HepG2 (cell line): ENCODE data around the gene SLC36A3. TPM values are rescaled to one million over a fixed set of nuclear protein-coding genes. Genes with fewer than 3 reads are reported as not detected.

Experiments
- AGO1 ChIP-seq: fragments of 200-400 bp; formaldehyde crosslinking; IDR thresholded peaks from 2 replicates; pipeline ENCODE4 v1.6.1; 2017; ENCODE audit warnings: mild to moderate bottlenecking, low read depth, low read length, moderate library complexity; ENCODE audit not compliant: poor library complexity, severe bottlenecking
- BHLHE40 ChIP-seq: IDR thresholded peaks from 2 replicates; pipeline ENCODE4 v1.6.1; 2011; ENCODE audit warnings: low read length, improper control_type of control experiment
- MATR3 ChIP-seq: sonication (generic); formaldehyde crosslinking; IDR thresholded peaks from 2 replicates; pipeline ENCODE4 v1.4.0; 2020; ENCODE audit warnings: missing genetic modification reagents
- SOX13 ChIP-seq, 3 experiments: fragments of 450-650 bp in 1 of 3; sonication (generic) in 1 of 3; formaldehyde crosslinking in 1 of 3; IDR thresholded peaks in 2 of 3; conservative IDR thresholded peaks in 1 of 3; 2 replicates each; pipeline versions ENCODE4 v1.5.0 to v1.6.1; 2016 to 2020; ENCODE audit warnings: antibody characterized with exemption in 1 of 3, mild to moderate bottlenecking in 1 of 3, missing compliant biosample characterization in 1 of 3, missing genetic modification reagents in 1 of 3, moderate library complexity in 1 of 3
- TEF ChIP-seq: sonication (generic); formaldehyde crosslinking; IDR thresholded peaks from 2 replicates; pipeline ENCODE4 v1.5.0; 2020; ENCODE audit warnings: missing genetic modification reagents
- TRAFD1 ChIP-seq: sonication (generic); formaldehyde crosslinking; IDR thresholded peaks from 2 replicates; pipeline ENCODE4 v1.5.1; 2020; ENCODE audit warnings: missing genetic modification reagents, mild to moderate bottlenecking, borderline replicate concordance
- ZNF205 ChIP-seq: IDR thresholded peaks from 2 replicates; pipeline ENCODE4 v1.6.1; 2018; ENCODE audit warnings: missing biosample characterization, missing genetic modification reagents
- ZNF547 ChIP-seq: sonication (generic); formaldehyde crosslinking; IDR thresholded peaks from 2 replicates; pipeline ENCODE4 v1.5.1; 2020; ENCODE audit warnings: mild to moderate bottlenecking, missing genetic modification reagents
- ZNF589 ChIP-seq: sonication (generic); formaldehyde crosslinking; conservative IDR thresholded peaks from 2 replicates; pipeline ENCODE4 v1.8.0; 2022; ENCODE audit warnings: mild to moderate bottlenecking, moderate library complexity, missing genetic modification reagents
- ZNF724P ChIP-seq: sonication (generic); formaldehyde crosslinking; IDR thresholded peaks from 2 replicates; pipeline ENCODE4 v1.8.0; 2022; ENCODE audit warnings: missing genetic modification reagents, borderline replicate concordance
- ZNF790 ChIP-seq: sonication (generic); formaldehyde crosslinking; IDR thresholded peaks from 2 replicates; pipeline ENCODE4 v1.8.0; 2022; ENCODE audit warnings: missing genetic modification reagents, mild to moderate bottlenecking, borderline replicate concordance
- polyA plus RNA-seq, 8 experiments: library from polyadenylated mRNA; depleted of rRNA in 3 of 8; stranded (reverse) in 7 of 8; unstranded in 1 of 8; fragments of >200 nt; fragmentation: Illumina TruSeq in 4 of 8; extraction: Trizol in 4 of 8; gene quantifications; 2 replicates each; pipeline versions ENCODE4 v1.2.1 to v1.2.3, GENCODE V29; 2011 to 2016; ENCODE audit warnings: low read depth in 4 of 8, missing spikeins in 1 of 8, mixed read lengths in 1 of 8; ENCODE audit not compliant: insufficient read depth in 1 of 8
- total RNA-seq, 5 experiments: library from RNA; depleted of rRNA; stranded (reverse); fragments of >200 nt; fragmentation: Illumina TruSeq; extraction: Trizol; gene quantifications; 2 replicates each; pipeline ENCODE4 v1.2.3, GENCODE V29; 2016; ENCODE audit warnings: low read depth in 1 of 5
- TF ChIP-seq, protein P1 (sequence below): sonication (generic); formaldehyde crosslinking; IDR thresholded peaks from 2 replicates; pipeline ENCODE4 v1.4.0; 2020; ENCODE audit warnings: missing genetic modification reagents
- TF ChIP-seq, protein P2 (sequence below): sonication (generic); formaldehyde crosslinking; IDR thresholded peaks from 2 replicates; pipeline ENCODE4 v1.4.0; 2020; ENCODE audit warnings: missing genetic modification reagents, borderline replicate concordance
- TF ChIP-seq, protein P3 (sequence below): sonication (generic); formaldehyde crosslinking; IDR thresholded peaks from 2 replicates; pipeline ENCODE4 v1.8.0; 2022; ENCODE audit warnings: mild to moderate bottlenecking, missing genetic modification reagents; ENCODE audit not compliant: insufficient replicate concordance

The SLC36A3 gene
- total and polyA plus RNA-seq, 2 of the 13 experiments (the other 11 are each of a cell fraction or from before 2014, with no cell fraction given), result not detected

DNA sequence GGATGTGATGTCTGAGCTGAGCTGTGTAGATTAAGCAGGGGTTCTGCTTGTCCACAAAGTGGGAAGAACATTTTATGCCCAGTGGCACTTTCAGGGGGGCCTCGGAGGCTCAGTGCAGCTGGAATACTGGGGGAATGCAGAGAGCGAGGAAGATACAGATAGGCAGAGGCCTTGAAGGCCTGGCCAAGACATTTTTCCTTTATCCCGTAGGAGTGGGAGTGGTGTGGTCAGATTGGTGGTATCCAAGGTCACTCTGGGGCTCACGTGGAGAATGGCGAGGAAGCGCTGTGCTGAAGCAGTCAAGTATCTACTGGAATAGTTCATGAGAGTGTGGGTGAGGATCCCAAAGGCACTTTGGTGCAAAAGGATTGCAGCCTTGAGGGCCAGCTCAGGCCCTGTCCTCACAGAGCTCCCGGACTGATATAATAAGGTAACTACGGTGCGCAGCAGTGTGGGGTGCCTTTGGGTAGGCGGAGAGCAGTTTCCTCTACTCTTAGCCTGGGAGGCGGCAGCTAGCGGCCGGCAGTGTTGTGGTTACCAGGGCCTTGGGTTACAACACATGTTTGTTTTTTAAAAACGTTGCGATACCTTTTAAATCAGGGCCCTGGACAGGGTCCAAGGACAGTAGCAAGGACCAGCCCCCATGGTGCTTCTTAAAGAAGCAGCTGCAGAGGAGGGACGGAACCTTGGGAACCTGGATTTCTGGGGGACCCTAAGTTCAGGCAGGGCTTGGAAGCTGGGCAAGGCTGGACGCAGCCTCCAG is 68.9 kb downstream of the SLC36A3 start (continued):
- TF ChIP-seq, protein P1, sequence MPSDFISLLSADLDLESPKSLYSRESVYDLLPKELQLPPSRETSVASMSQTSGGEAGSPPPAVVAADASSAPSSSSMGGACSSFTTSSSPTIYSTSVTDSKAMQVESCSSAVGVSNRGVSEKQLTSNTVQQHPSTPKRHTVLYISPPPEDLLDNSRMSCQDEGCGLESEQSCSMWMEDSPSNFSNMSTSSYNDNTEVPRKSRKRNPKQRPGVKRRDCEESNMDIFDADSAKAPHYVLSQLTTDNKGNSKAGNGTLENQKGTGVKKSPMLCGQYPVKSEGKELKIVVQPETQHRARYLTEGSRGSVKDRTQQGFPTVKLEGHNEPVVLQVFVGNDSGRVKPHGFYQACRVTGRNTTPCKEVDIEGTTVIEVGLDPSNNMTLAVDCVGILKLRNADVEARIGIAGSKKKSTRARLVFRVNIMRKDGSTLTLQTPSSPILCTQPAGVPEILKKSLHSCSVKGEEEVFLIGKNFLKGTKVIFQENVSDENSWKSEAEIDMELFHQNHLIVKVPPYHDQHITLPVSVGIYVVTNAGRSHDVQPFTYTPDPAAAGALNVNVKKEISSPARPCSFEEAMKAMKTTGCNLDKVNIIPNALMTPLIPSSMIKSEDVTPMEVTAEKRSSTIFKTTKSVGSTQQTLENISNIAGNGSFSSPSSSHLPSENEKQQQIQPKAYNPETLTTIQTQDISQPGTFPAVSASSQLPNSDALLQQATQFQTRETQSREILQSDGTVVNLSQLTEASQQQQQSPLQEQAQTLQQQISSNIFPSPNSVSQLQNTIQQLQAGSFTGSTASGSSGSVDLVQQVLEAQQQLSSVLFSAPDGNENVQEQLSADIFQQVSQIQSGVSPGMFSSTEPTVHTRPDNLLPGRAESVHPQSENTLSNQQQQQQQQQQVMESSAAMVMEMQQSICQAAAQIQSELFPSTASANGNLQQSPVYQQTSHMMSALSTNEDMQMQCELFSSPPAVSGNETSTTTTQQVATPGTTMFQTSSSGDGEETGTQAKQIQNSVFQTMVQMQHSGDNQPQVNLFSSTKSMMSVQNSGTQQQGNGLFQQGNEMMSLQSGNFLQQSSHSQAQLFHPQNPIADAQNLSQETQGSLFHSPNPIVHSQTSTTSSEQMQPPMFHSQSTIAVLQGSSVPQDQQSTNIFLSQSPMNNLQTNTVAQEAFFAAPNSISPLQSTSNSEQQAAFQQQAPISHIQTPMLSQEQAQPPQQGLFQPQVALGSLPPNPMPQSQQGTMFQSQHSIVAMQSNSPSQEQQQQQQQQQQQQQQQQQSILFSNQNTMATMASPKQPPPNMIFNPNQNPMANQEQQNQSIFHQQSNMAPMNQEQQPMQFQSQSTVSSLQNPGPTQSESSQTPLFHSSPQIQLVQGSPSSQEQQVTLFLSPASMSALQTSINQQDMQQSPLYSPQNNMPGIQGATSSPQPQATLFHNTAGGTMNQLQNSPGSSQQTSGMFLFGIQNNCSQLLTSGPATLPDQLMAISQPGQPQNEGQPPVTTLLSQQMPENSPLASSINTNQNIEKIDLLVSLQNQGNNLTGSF (CRISPR knock-in tag), result peak; percentile 28; the same call in 1 of the 2 replicates
- TF ChIP-seq ZNF547 (CRISPR knock-in tag) (no peak), SOX13 (IDR thresholded peaks at IDR 0.05) (no peak), SOX13 (CRISPR knock-in tag; conservative IDR thresholded peaks at IDR 0.05 in 1 of 2, IDR thresholded peaks at IDR 0.05 in 1 of 2) (peak in 1 of 2 experiments; percentile 72; a peak in 2 of 4 replicates), AGO1 (no peak), ZNF589 (CRISPR knock-in tag) (no peak), TEF (no peak), MATR3 (no peak), BHLHE40 (no peak), ZNF790 (CRISPR knock-in tag) (no peak), ZNF724P (no peak), TRAFD1 (CRISPR knock-in tag) (no peak), ZNF205 (CRISPR knock-in tag) (no peak)
- TF ChIP-seq, protein P2, sequence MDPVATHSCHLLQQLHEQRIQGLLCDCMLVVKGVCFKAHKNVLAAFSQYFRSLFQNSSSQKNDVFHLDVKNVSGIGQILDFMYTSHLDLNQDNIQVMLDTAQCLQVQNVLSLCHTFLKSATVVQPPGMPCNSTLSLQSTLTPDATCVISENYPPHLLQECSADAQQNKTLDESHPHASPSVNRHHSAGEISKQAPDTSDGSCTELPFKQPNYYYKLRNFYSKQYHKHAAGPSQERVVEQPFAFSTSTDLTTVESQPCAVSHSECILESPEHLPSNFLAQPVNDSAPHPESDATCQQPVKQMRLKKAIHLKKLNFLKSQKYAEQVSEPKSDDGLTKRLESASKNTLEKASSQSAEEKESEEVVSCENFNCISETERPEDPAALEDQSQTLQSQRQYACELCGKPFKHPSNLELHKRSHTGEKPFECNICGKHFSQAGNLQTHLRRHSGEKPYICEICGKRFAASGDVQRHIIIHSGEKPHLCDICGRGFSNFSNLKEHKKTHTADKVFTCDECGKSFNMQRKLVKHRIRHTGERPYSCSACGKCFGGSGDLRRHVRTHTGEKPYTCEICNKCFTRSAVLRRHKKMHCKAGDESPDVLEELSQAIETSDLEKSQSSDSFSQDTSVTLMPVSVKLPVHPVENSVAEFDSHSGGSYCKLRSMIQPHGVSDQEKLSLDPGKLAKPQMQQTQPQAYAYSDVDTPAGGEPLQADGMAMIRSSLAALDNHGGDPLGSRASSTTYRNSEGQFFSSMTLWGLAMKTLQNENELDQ (CRISPR knock-in tag), result no peak
- TF ChIP-seq, protein P3, sequence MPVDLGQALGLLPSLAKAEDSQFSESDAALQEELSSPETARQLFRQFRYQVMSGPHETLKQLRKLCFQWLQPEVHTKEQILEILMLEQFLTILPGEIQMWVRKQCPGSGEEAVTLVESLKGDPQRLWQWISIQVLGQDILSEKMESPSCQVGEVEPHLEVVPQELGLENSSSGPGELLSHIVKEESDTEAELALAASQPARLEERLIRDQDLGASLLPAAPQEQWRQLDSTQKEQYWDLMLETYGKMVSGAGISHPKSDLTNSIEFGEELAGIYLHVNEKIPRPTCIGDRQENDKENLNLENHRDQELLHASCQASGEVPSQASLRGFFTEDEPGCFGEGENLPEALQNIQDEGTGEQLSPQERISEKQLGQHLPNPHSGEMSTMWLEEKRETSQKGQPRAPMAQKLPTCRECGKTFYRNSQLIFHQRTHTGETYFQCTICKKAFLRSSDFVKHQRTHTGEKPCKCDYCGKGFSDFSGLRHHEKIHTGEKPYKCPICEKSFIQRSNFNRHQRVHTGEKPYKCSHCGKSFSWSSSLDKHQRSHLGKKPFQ, result no peak
